GM23338 (cell line): ENCODE results near the gene AP1G2. TPM values are rescaled to one million over a fixed set of nuclear protein-coding genes. Genes with fewer than 3 reads are reported as not detected.

Experiments used
- ATAC-seq: fragments of 200-7000 bp; cut with Tn5 transposase; 3 replicates; pipeline ENCODE4 v1.9.1; 2020
- DNase-seq: peaks from one replicate; pipeline ENCODE4 v3.0.0-alpha.2; 2015; ENCODE audit warnings: low spot score
- H2AFZ ChIP-seq: fragments of 200-600 bp; sonication (generic); 2 replicates; pipeline ENCODE4 v1.8.0; 2016; ENCODE audit warnings: antibody characterized with exemption, mild to moderate bottlenecking, moderate library complexity
- H3F3A ChIP-seq: fragments of 200-600 bp; sonication (generic); replicated peaks from 2 replicates; pipeline ENCODE4 v1.8.0; 2017; ENCODE audit warnings: antibody characterized with exemption, mixed run types, low read depth
- H3K27ac ChIP-seq: fragments of 200-600 bp; sonication (generic); 2 replicates; pipeline ENCODE4 v1.6.1; 2016; ENCODE audit warnings: low read depth
- H3K27me3 ChIP-seq: fragments of 200-600 bp; sonication (generic); 2 replicates; pipeline ENCODE4 v1.8.0; 2016; ENCODE audit warnings: mild to moderate bottlenecking, mixed run types, moderate library complexity; ENCODE audit not compliant: insufficient read depth
- H3K36me3 ChIP-seq: fragments of 200-600 bp; sonication (generic); 2 replicates; pipeline ENCODE4 v1.8.0; 2016; ENCODE audit warnings: mild to moderate bottlenecking; ENCODE audit not compliant: insufficient read depth
- H3K4me1 ChIP-seq: fragments of 200-600 bp; sonication (generic); 2 replicates; pipeline ENCODE4 v1.8.0; 2016; ENCODE audit warnings: mild to moderate bottlenecking, moderate library complexity; ENCODE audit not compliant: insufficient read depth
- H3K4me2 ChIP-seq: fragments of 200-600 bp; sonication (generic); 2 replicates; pipeline ENCODE4 v1.7.1; 2017; ENCODE audit warnings: mixed run types
- H3K4me3 ChIP-seq: fragments of 200-600 bp; sonication (generic); 2 replicates; pipeline ENCODE4 v1.6.1; 2016; ENCODE audit warnings: mixed run types
- H3K79me2 ChIP-seq: fragments of 200-600 bp; sonication (generic); replicated peaks from 2 replicates; pipeline ENCODE4 v1.8.0; 2017; ENCODE audit warnings: mild to moderate bottlenecking; ENCODE audit not compliant: insufficient read depth
- H3K9me2 ChIP-seq: fragments of 200-600 bp; sonication (generic); 2 replicates; pipeline ENCODE4 v1.8.0; 2017; ENCODE audit not compliant: insufficient read depth
- H4K20me1 ChIP-seq: fragments of 200-600 bp; sonication (generic); replicated peaks from 2 replicates; pipeline ENCODE4 v1.8.0; 2017; ENCODE audit warnings: mild to moderate bottlenecking; ENCODE audit not compliant: insufficient read depth
- H3K27ac Mint-ChIP-seq: 2 replicates; pipeline ENCODE4 v1.8.0; 2020; ENCODE audit warnings: inconsistent platforms, mild to moderate bottlenecking, moderate library complexity, mixed read lengths
- H3K27me3 Mint-ChIP-seq: 3 replicates; pipeline ENCODE4 v1.8.0; 2022; ENCODE audit warnings: low read depth, mild to moderate bottlenecking, moderate library complexity, mixed read lengths, inconsistent platforms; ENCODE audit not compliant: insufficient read depth, poor library complexity
- H3K36me3 Mint-ChIP-seq: 3 replicates; pipeline ENCODE4 v1.8.0; 2021; ENCODE audit warnings: low read depth, mild to moderate bottlenecking, inconsistent platforms, moderate library complexity, mixed read lengths
- H3K4me1 Mint-ChIP-seq: 3 replicates; pipeline ENCODE4 v1.8.0; 2020; ENCODE audit warnings: mild to moderate bottlenecking, inconsistent platforms, mixed read lengths
- H3K4me3 Mint-ChIP-seq: 3 replicates; pipeline ENCODE4 v1.8.0; 2021; ENCODE audit warnings: moderate library complexity, mild to moderate bottlenecking, inconsistent platforms, mixed read lengths
- H3K9me3 Mint-ChIP-seq: 3 replicates; pipeline ENCODE4 v1.8.0; 2020; ENCODE audit warnings: moderate library complexity, mild to moderate bottlenecking, inconsistent platforms, mixed read lengths
- EZH2 ChIP-seq: fragments of 200-600 bp; sonication (generic); IDR thresholded peaks from one replicate; pipeline ENCODE4 v1.8.0; 2017; ENCODE audit warnings: antibody characterized with exemption, mild to moderate bottlenecking, low read depth; ENCODE audit not compliant: unreplicated experiment
- EZH2phosphoT487 ChIP-seq: fragments of 200-600 bp; sonication (generic); IDR thresholded peaks from one replicate; pipeline ENCODE4 v1.8.1; 2018; ENCODE audit warnings: antibody characterized with exemption; ENCODE audit not compliant: unreplicated experiment
- JUNB ChIP-seq: IDR thresholded peaks from one replicate; pipeline ENCODE4 v1.6.1; 2016; ENCODE audit warnings: antibody characterized with exemption; ENCODE audit not compliant: unreplicated experiment
- NANOG ChIP-seq: IDR thresholded peaks from 2 replicates; pipeline ENCODE4 v1.6.1; 2016; ENCODE audit warnings: antibody characterized with exemption, borderline replicate concordance
- POLR2AphosphoS5 ChIP-seq: IDR thresholded peaks from 2 replicates; pipeline ENCODE4 v1.6.1; 2016; ENCODE audit warnings: antibody characterized with exemption, low read depth
- STAT1 ChIP-seq: IDR thresholded peaks from one replicate; pipeline ENCODE4 v1.6.1; 2016; ENCODE audit warnings: antibody characterized with exemption; ENCODE audit not compliant: unreplicated experiment
- ZNF114 ChIP-seq: fragments of 250-450 bp; sonication (Bioruptor Pico); IDR thresholded peaks from 2 replicates; pipeline ENCODE4 v1.5.0; 2020; ENCODE audit warnings: mild to moderate bottlenecking, moderate library complexity
- ZNF331 ChIP-seq: fragments of 250-450 bp; sonication (Bioruptor Pico); IDR thresholded peaks from 2 replicates; pipeline ENCODE4 v1.5.0; 2020; ENCODE audit warnings: low read depth, mild to moderate bottlenecking, moderate library complexity
- polyA plus RNA-seq: library from polyadenylated mRNA; unstranded; fragments of >200 nt; fragmentation: Nextera tagmentation; extraction: Ambion mirVana; gene quantifications from 2 replicates; pipeline ENCODE4 v1.2.1, GENCODE V29; 2016
- total RNA-seq: library from RNA; depleted of rRNA; stranded (reverse); fragments of >200 nt; shearing (Covaris generic); gene quantifications from 2 replicates; pipeline ENCODE4 v1.2.3, GENCODE V29; 2014
- TF ChIP-seq, protein P1 (sequence below), 2 experiments: fragments of 200-600 bp in 1 of 2; sonication (generic) in 1 of 2; conservative IDR thresholded peaks; 2 replicates each; pipeline versions ENCODE4 v1.5.1 to v1.6.1; 2016 to 2017; ENCODE audit warnings: antibody characterized with exemption in 2 of 2, low read depth in 2 of 2, mild to moderate bottlenecking in 2 of 2, moderate library complexity in 1 of 2
- TF ChIP-seq, protein P2 (sequence below): IDR thresholded peaks from 2 replicates; pipeline ENCODE4 v1.6.1; 2016; ENCODE audit warnings: antibody characterized with exemption
- TF ChIP-seq, protein P3 (sequence below): IDR thresholded peaks from one replicate; pipeline ENCODE4 v1.6.1; 2018; ENCODE audit warnings: antibody characterized with exemption; ENCODE audit not compliant: unreplicated experiment

AP1G2 gene
- total and polyA plus RNA-seq, 2 experiments from 2014 or later, result 55.3 to 63.5 TPM

DNA sequence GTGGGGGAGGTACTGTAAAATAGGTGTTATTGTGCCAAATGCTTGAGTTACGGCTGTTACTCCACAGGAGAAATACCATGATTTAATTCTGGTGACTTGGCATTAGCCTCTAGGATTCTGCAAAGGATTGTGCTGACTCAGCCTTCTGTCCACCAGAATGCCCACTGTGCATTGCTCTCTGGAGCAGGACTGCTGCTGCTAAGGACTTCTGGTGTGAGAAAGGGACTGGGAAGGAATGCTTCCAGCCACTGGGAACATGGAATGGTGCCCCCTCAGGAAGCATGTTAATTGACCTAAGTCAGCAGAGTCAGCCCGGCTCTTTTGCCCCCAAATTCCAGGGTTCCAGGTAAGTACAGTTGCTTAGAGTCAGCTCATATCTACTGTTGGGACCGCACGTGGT lies 48.9 kb downstream of the AP1G2 start (continued):
- no peak for TF ChIP-seq EZH2
- no peak for TF ChIP-seq ZNF114 (CRISPR knock-in tag)
- no peak for TF ChIP-seq POLR2AphosphoS5
- no peak for TF ChIP-seq EZH2phosphoT487
- TF ChIP-seq, protein P1, sequence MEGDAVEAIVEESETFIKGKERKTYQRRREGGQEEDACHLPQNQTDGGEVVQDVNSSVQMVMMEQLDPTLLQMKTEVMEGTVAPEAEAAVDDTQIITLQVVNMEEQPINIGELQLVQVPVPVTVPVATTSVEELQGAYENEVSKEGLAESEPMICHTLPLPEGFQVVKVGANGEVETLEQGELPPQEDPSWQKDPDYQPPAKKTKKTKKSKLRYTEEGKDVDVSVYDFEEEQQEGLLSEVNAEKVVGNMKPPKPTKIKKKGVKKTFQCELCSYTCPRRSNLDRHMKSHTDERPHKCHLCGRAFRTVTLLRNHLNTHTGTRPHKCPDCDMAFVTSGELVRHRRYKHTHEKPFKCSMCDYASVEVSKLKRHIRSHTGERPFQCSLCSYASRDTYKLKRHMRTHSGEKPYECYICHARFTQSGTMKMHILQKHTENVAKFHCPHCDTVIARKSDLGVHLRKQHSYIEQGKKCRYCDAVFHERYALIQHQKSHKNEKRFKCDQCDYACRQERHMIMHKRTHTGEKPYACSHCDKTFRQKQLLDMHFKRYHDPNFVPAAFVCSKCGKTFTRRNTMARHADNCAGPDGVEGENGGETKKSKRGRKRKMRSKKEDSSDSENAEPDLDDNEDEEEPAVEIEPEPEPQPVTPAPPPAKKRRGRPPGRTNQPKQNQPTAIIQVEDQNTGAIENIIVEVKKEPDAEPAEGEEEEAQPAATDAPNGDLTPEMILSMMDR (conservative IDR thresholded peaks at IDR 0.05; ENCODE audit: low read depth in 2 of 2), result no peak
- no peak for TF ChIP-seq ZNF331 (CRISPR knock-in tag)
- TF ChIP-seq, protein P2, sequence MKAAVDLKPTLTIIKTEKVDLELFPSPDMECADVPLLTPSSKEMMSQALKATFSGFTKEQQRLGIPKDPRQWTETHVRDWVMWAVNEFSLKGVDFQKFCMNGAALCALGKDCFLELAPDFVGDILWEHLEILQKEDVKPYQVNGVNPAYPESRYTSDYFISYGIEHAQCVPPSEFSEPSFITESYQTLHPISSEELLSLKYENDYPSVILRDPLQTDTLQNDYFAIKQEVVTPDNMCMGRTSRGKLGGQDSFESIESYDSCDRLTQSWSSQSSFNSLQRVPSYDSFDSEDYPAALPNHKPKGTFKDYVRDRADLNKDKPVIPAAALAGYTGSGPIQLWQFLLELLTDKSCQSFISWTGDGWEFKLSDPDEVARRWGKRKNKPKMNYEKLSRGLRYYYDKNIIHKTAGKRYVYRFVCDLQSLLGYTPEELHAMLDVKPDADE, result no peak

DNA sequence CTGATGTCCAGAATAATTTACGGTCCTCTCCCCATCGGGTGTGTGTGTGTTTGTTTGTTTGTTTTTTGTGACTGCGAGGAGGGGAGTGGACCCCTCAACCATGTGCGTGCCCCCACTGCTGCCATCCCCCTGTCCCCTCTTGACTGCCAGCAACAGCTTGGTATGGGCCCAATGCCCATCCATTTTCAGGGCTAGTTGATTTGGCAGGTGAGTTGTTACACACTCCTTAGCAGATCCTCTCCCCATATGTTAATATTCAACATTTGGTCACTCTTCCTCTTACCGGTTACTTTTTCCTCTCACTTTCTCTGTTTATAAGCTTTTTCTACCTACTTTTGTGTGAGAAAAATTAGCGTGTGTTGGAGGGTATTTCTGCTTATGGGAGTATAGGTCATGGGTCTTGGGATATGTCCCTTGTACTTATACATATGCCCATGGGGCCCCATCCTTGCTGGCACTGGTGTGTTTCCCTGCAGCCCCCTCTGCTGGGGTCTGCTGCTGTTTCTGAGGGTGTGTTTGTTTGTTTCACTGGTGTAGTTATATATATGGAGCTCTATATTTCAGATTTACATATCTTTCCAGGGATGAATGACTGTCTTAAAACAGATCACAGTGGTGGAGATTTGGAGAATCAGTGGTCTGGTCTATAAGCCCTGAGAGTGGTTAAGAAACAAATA lies 49.8 kb downstream of the AP1G2 start:
- H3K27ac ChIP-seq, result no peak overlapping the region
- ATAC-seq (peak; percentile 33), DNase-seq (no peak)
- peaks cover 17% of the 10 kb centered on the region for H3K36me3 Mint-ChIP-seq
- H3K27ac Mint-ChIP-seq, result no peak overlapping the region
- no peaks in the 10 kb centered on the region for H3K9me3 Mint-ChIP-seq
- peak overlapping the region; percentile 11; the same call in 1 of the 2 replicates for H3K4me2 ChIP-seq
- TF ChIP-seq, protein P1 (conservative IDR thresholded peaks at IDR 0.05; ENCODE audit: low read depth in 2 of 2), result peak; percentile 47 to 54
- no peak for TF ChIP-seq NANOG
- TF ChIP-seq EZH2phosphoT487, result no peak
- no peak for TF ChIP-seq STAT1
- TF ChIP-seq JUNB, result no peak
- TF ChIP-seq, protein P2, result no peak
- no peak for TF ChIP-seq EZH2
- TF ChIP-seq, protein P3, sequence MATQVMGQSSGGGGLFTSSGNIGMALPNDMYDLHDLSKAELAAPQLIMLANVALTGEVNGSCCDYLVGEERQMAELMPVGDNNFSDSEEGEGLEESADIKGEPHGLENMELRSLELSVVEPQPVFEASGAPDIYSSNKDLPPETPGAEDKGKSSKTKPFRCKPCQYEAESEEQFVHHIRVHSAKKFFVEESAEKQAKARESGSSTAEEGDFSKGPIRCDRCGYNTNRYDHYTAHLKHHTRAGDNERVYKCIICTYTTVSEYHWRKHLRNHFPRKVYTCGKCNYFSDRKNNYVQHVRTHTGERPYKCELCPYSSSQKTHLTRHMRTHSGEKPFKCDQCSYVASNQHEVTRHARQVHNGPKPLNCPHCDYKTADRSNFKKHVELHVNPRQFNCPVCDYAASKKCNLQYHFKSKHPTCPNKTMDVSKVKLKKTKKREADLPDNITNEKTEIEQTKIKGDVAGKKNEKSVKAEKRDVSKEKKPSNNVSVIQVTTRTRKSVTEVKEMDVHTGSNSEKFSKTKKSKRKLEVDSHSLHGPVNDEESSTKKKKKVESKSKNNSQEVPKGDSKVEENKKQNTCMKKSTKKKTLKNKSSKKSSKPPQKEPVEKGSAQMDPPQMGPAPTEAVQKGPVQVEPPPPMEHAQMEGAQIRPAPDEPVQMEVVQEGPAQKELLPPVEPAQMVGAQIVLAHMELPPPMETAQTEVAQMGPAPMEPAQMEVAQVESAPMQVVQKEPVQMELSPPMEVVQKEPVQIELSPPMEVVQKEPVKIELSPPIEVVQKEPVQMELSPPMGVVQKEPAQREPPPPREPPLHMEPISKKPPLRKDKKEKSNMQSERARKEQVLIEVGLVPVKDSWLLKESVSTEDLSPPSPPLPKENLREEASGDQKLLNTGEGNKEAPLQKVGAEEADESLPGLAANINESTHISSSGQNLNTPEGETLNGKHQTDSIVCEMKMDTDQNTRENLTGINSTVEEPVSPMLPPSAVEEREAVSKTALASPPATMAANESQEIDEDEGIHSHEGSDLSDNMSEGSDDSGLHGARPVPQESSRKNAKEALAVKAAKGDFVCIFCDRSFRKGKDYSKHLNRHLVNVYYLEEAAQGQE, result no peak
- H3K4me3 Mint-ChIP-seq, result no peak overlapping the region
- H2AFZ ChIP-seq, result no peak overlapping the region
- peaks cover 48% of the 10 kb centered on the region for H3K4me1 Mint-ChIP-seq
- H3F3A ChIP-seq, result no peaks in the 10 kb centered on the region; the same call in 1 of the 2 replicates
- peaks cover 35% of the 10 kb centered on the region for H3K4me1 ChIP-seq
- H3K9me2 ChIP-seq, result 0 out of 2 replicates have a peak, but pooled peaks cover 10% of the 10 kb centered on the region
- H3K27me3 Mint-ChIP-seq, result peaks cover 21% of the 10 kb centered on the region
- H3K4me3 ChIP-seq, result no peak overlapping the region
- no peaks in the 10 kb centered on the region for H3K27me3 ChIP-seq
- no peaks in the 10 kb centered on the region for H4K20me1 ChIP-seq
- H3K36me3 ChIP-seq, result no peaks in the 10 kb centered on the region
- no peaks in the 10 kb centered on the region for H3K79me2 ChIP-seq
